Measurements from ENCODE around the gene SLC12A8. TPM values are rescaled to one million over a fixed set of nuclear protein-coding genes. Genes with fewer than 3 reads are reported as not detected.

The SLC12A8 gene
- total and polyA plus RNA-seq, 2 of the 13 experiments (the other 11 are each of a cell fraction or from before 2014, with no cell fraction given): 0.44 to 0.71 TPM

DNA sequence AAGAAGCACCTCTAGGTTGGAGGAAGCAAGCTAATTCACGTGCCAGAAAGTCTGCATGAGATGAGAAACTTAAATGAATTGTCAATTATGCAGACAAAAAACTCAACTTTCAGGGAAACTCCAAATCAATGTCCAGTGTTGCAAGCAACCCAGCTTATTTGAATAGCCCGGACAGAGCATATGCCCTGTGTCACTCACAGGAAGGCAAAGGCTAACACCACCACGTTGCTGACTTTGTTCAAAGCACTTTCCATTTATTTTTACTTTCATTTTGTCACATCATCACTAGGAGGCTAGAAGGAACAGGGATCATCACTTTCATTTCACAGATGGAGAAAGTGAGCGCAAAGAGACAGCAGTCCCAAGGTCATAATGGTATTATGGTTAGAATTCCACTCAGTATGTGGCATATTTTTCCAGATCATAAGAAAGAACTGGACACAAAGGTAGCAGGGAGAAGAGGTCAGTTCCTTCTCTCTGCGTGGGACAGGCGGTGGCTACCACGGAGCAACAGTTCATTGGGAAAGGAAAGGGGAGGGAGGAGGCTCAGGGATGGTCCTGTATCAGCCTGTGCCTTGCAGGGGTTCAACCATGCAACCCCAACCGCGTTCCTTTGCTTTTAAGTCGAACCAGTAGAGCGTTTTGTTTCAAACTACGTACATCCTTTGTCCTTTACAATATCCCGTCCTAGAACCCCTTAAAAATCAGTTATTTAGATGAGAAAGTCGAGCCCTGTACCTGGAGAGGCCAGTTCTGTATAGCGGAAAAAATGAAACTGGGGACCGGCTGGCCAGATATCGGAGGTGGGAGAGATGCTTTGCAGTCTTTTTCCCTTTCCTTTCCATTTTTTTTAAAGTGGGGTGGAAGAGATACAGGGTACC is 157.9 kb downstream of the SLC12A8 start (continued):
- TF ChIP-seq ARID4A (CRISPR knock-in tag; IDR thresholded peaks at IDR 0.05; ENCODE audit: borderline replicate concordance) (peak; percentile 46; the same call in 1 of the 2 replicates), SOX5 (CRISPR knock-in tag; IDR thresholded peaks at IDR 0.05; ENCODE audit: borderline replicate concordance) (peak; percentile 54; the same call in 1 of the 2 replicates), AGO2 (optimal IDR thresholded peaks at IDR 0.05; ENCODE audit: low read depth, low read length) (no peak), PPARG (CRISPR knock-in tag; conservative IDR thresholded peaks at IDR 0.05) (peak; percentile 32; the same call in 1 of the 2 replicates), CEBPB (IDR thresholded peaks at IDR 0.05; ENCODE audit: borderline replicate concordance, low read depth, low read length) (peak; percentile 72; the same call in 1 of the 2 replicates), RBFOX2 (IDR thresholded peaks at IDR 0.05; ENCODE audit: low read depth, low read length) (0 out of 2 replicates have a peak, but pooled peaks have one; percentile 15), XRCC5 (optimal IDR thresholded peaks at IDR 0.05; ENCODE audit: low read length) (peak; percentile 18), CBX5 (CRISPR knock-in tag; IDR thresholded peaks at IDR 0.05; ENCODE audit: borderline replicate concordance) (no peak), KAT8 (CRISPR knock-in tag; IDR thresholded peaks at IDR 0.05) (0 out of 2 replicates have a peak, but pooled peaks have one; percentile 32), ZBTB44 (CRISPR knock-in tag; IDR thresholded peaks at IDR 0.05) (no peak), ZNF124 (CRISPR knock-in tag; IDR thresholded peaks at IDR 0.05) (0 out of 2 replicates have a peak, but pooled peaks have one; percentile 51), ATF1 (CRISPR knock-in tag; IDR thresholded peaks at IDR 0.05) (no peak), CAMTA2 (CRISPR knock-in tag; IDR thresholded peaks at IDR 0.05; ENCODE audit: borderline replicate concordance) (no peak), ARID5B (CRISPR knock-in tag; IDR thresholded peaks at IDR 0.05) (peak; percentile 54; the same call in 1 of the 2 replicates), KAT7 (CRISPR knock-in tag; IDR thresholded peaks at IDR 0.05; ENCODE audit: borderline replicate concordance) (peak; percentile 22; the same call in 1 of the 2 replicates)
- TF ChIP-seq, protein P1, sequence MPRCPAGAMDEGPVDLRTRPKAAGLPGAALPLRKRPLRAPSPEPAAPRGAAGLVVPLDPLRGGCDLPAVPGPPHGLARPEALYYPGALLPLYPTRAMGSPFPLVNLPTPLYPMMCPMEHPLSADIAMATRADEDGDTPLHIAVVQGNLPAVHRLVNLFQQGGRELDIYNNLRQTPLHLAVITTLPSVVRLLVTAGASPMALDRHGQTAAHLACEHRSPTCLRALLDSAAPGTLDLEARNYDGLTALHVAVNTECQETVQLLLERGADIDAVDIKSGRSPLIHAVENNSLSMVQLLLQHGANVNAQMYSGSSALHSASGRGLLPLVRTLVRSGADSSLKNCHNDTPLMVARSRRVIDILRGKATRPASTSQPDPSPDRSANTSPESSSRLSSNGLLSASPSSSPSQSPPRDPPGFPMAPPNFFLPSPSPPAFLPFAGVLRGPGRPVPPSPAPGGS (CRISPR knock-in tag; IDR thresholded peaks at IDR 0.05): no peak

Data from HepG2 (cell line).